DND-41 (cell line): ENCODE results near the gene CFLAR.

Source experiments
- ATAC-seq: fragments of 200-7000 bp; cut with Tn5 transposase; 3 replicates; pipeline ENCODE4 v1.9.1; 2021; ENCODE audit warnings: low read depth; ENCODE audit not compliant: insufficient read depth
- DNase-seq: peaks from one replicate; pipeline ENCODE4 v3.0.0-alpha.2; 2020
- H2AFZ ChIP-seq: 2 replicates; pipeline ENCODE4 v1.6.0; 2012; ENCODE audit warnings: low read depth, low read length
- H3K27ac ChIP-seq: 2 replicates; pipeline ENCODE4 v1.5.1; 2012; ENCODE audit warnings: low read length, inconsistent platforms
- H3K27me3 ChIP-seq: fragments of 200-600 bp; sonication (generic); 2 replicates; pipeline ENCODE4 v1.6.0; 2012; ENCODE audit warnings: low read length, mild to moderate bottlenecking, inconsistent platforms; ENCODE audit not compliant: insufficient read depth, poor library complexity
- H3K36me3 ChIP-seq: 2 replicates; pipeline ENCODE4 v1.5.1; 2012; ENCODE audit warnings: low read length, inconsistent platforms; ENCODE audit not compliant: insufficient read depth
- H3K4me1 ChIP-seq: 2 replicates; pipeline ENCODE4 v1.5.1; 2012; ENCODE audit warnings: mild to moderate bottlenecking, low read length; ENCODE audit not compliant: insufficient read depth
- H3K4me2 ChIP-seq: 2 replicates; pipeline ENCODE4 v1.6.0; 2012; ENCODE audit warnings: mild to moderate bottlenecking, moderate library complexity, low read length, inconsistent platforms; ENCODE audit not compliant: insufficient read depth
- H3K4me3 ChIP-seq, 2 experiments: fragments of 200-600 bp in 1 of 2; shearing (Covaris generic) in 1 of 2; 2 replicates each; pipeline ENCODE4 v1.5.1; 2012 to 2016; ENCODE audit warnings: inconsistent platforms in 2 of 2, low read length in 2 of 2, mild to moderate bottlenecking in 2 of 2, low read depth in 1 of 2, moderate library complexity in 1 of 2
- H3K79me2 ChIP-seq: 2 replicates; pipeline ENCODE4 v1.6.0; 2012; ENCODE audit warnings: low read length, inconsistent platforms; ENCODE audit not compliant: insufficient read depth
- H3K9ac ChIP-seq: 2 replicates; pipeline ENCODE4 v1.6.0; 2012; ENCODE audit warnings: low read depth, mild to moderate bottlenecking, inconsistent platforms, low read length, moderate library complexity
- H3K9me3 ChIP-seq: 2 replicates; pipeline ENCODE4 v1.5.1; 2012; ENCODE audit warnings: low read length, moderate library complexity, mild to moderate bottlenecking, inconsistent platforms; ENCODE audit not compliant: insufficient read depth, severe bottlenecking
- H4K20me1 ChIP-seq: 2 replicates; pipeline ENCODE4 v1.6.0; 2012; ENCODE audit warnings: low read length; ENCODE audit not compliant: insufficient read depth
- EZH2 ChIP-seq: IDR thresholded peaks from 3 replicates; pipeline ENCODE4 v1.6.1; 2012; ENCODE audit warnings: borderline replicate concordance, low read depth, mild to moderate bottlenecking, moderate library complexity, low read length, inconsistent platforms; ENCODE audit not compliant: severe bottlenecking
- TF ChIP-seq, protein P1 (sequence below): IDR thresholded peaks from 2 replicates; pipeline ENCODE4 v1.5.1; 2012; ENCODE audit warnings: borderline replicate concordance, low read length, moderate library complexity, mild to moderate bottlenecking; ENCODE audit not compliant: poor library complexity, severe bottlenecking; ENCODE audit errors: extremely low read depth

Gene CFLAR

DNA sequence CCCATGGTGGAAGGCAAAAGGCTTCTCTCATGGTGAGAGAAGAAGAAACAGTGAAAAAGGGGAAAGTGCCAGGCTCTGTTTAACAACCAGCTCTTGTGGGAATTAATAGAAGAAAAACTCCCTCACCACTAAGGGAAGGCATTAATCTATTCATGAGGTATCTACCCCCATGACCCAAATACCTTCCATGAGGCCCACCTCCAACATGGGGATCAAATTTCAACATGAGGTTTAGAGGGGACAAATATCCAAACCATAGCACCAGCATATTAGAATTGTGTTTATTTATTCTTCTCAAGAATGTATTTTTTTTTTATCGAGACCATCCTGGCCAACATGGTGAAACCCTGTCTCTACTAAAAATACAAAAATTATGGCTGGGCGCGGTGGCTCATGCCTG lies 4.9 kb upstream of the CFLAR start:
- no peak overlapping the region for H3K27ac ChIP-seq
- H2AFZ ChIP-seq: no peak overlapping the region
- ATAC-seq (no peak), DNase-seq (no peak)
- H3K4me3 ChIP-seq: no peak overlapping the region
- peaks cover 18% of the 10 kb centered on the region for H3K4me1 ChIP-seq
- H4K20me1 ChIP-seq: no peaks in the 10 kb centered on the region
- no peak for TF ChIP-seq EZH2
- TF ChIP-seq, protein P1, sequence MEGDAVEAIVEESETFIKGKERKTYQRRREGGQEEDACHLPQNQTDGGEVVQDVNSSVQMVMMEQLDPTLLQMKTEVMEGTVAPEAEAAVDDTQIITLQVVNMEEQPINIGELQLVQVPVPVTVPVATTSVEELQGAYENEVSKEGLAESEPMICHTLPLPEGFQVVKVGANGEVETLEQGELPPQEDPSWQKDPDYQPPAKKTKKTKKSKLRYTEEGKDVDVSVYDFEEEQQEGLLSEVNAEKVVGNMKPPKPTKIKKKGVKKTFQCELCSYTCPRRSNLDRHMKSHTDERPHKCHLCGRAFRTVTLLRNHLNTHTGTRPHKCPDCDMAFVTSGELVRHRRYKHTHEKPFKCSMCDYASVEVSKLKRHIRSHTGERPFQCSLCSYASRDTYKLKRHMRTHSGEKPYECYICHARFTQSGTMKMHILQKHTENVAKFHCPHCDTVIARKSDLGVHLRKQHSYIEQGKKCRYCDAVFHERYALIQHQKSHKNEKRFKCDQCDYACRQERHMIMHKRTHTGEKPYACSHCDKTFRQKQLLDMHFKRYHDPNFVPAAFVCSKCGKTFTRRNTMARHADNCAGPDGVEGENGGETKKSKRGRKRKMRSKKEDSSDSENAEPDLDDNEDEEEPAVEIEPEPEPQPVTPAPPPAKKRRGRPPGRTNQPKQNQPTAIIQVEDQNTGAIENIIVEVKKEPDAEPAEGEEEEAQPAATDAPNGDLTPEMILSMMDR: no peak
- H3K9me3 ChIP-seq: no peaks in the 10 kb centered on the region
- H3K27me3 ChIP-seq: no peaks in the 10 kb centered on the region
- no peaks in the 10 kb centered on the region for H3K36me3 ChIP-seq
- no peak overlapping the region for H3K4me2 ChIP-seq
- H3K9ac ChIP-seq: no peak overlapping the region
- H3K79me2 ChIP-seq: peaks cover 9% of the 10 kb centered on the region

DNA sequence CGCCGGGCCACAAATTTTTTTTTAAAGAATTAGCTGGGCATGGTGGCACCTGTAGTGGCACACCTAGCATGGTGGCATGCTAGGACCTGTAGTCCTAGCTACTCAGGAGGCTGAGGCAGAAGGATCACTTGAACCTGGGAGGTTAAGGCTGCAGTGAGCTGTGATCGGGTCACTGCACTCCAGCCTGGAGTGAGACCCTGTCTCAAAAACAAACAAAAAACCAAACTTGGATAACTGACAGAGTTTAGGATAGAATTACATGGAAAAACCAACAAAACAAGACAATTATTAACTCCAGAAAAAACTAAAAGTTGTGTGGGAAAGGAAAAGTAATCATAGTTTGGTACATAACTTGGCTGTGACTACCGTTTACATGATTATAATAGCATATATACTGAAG lies 1.6 kb upstream of the CFLAR start:
- no peak overlapping the region for H3K4me3 ChIP-seq

DNA sequence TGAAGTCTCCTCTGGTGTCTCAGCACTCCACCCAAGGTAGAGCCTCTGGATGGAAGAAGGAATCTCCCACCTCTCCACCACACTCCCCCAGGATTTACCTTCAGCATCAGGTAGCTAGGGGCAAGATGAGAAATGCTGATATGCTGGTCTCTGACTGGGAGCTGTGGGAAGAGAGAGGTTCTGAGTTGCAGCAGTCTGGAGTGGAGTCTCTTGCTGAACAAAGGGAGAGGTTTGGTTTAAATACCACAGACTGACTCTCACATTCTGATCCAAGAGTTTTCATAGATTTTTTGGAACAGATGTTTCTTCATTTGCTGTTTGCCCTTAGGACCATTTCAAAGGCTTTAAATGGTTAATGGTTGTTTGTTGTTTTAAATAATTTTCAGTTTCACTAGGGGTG lies 1.1 kb upstream of the CFLAR start:
- ATAC-seq: no peak
- Histone ChIP-seq H3K79me2 (peaks cover 26% of the 10 kb centered on the region), H3K27ac (peak overlapping the region; percentile 1; the same call in 1 of the 2 replicates), H3K4me1 (peaks cover 53% of the 10 kb centered on the region), H4K20me1 (no peaks in the 10 kb centered on the region), H3K4me2 (peak overlapping the region; percentile 34), H3K9ac (no peak overlapping the region), H3K27me3 (no peaks in the 10 kb centered on the region), H3K9me3 (no peaks in the 10 kb centered on the region), H3K36me3 (no peaks in the 10 kb centered on the region), H3K4me3 (no peak overlapping the region), H2AFZ (peak overlapping the region; percentile 1; the same call in 1 of the 2 replicates)
- no peak for DNase-seq
- no peak for TF ChIP-seq EZH2
- TF ChIP-seq, protein P1: no peak

More for the DNA sequence above, 1.6 kb upstream of the CFLAR start:
- Histone ChIP-seq H3K36me3 (no peaks in the 10 kb centered on the region), H3K9ac (no peak overlapping the region), H3K27me3 (no peaks in the 10 kb centered on the region), H3K27ac (no peak overlapping the region), H3K9me3 (no peaks in the 10 kb centered on the region), H3K79me2 (peaks cover 22% of the 10 kb centered on the region), H2AFZ (no peak overlapping the region), H4K20me1 (no peaks in the 10 kb centered on the region), H3K4me1 (peaks cover 48% of the 10 kb centered on the region), H3K4me2 (peak overlapping the region; percentile 34)
- ATAC-seq: no peak
- TF ChIP-seq EZH2: no peak
- TF ChIP-seq, protein P1: no peak
- DNase-seq: no peak
